RWPE2 (cell line): ENCODE measurements around the gene ZNF844.
"Not testable (repeated sequence)": the region's sequence is repeated elsewhere in the genome, so short reads cannot be mapped to it uniquely, and the experiment has no call there.

Source experiments
- ATAC-seq: fragments of 200-7000 bp; cut with Tn5 transposase; 3 replicates; pipeline ENCODE4 v1.9.1; 2021; ENCODE audit warnings: low read depth
- DNase-seq: peaks from one replicate; pipeline ENCODE4 v3.0.0-alpha.2; 2020; ENCODE audit warnings: low spot score
- H3K27ac ChIP-seq: fragments of 450-650 bp; 2 replicates; pipeline ENCODE4 v1.5.1; 2017; ENCODE audit warnings: mild to moderate bottlenecking; ENCODE audit not compliant: poor library complexity, severe bottlenecking
- H3K27me3 ChIP-seq: fragments of 250-450 bp; sonication (Bioruptor Pico); 2 replicates; pipeline ENCODE4 v1.5.1; 2021; ENCODE audit warnings: mild to moderate bottlenecking, moderate library complexity; ENCODE audit not compliant: insufficient read depth, poor library complexity, severe bottlenecking
- H3K36me3 ChIP-seq: fragments of 250-450 bp; sonication (Bioruptor Pico); 2 replicates; pipeline ENCODE4 v1.5.1; 2020; ENCODE audit warnings: low read depth, mild to moderate bottlenecking, moderate library complexity
- H3K4me1 ChIP-seq: fragments of 250-450 bp; sonication (Bioruptor Pico); 2 replicates; pipeline ENCODE4 v1.5.1; 2021; ENCODE audit warnings: mild to moderate bottlenecking, moderate library complexity; ENCODE audit not compliant: insufficient read depth, poor library complexity, severe bottlenecking
- H3K4me3 ChIP-seq: fragments of 250-450 bp; sonication (Bioruptor Pico); 2 replicates; pipeline ENCODE4 v1.5.1; 2021; ENCODE audit warnings: mild to moderate bottlenecking, moderate library complexity; ENCODE audit not compliant: severe bottlenecking
- H3K9me3 ChIP-seq: fragments of 250-450 bp; sonication (Bioruptor Pico); 2 replicates; pipeline ENCODE4 v1.5.1; 2021; ENCODE audit warnings: mild to moderate bottlenecking, moderate library complexity; ENCODE audit not compliant: severe bottlenecking
- TF ChIP-seq, protein P1 (sequence below): fragments of 450-650 bp; IDR thresholded peaks from one replicate; pipeline ENCODE4 v1.5.1; 2017; ENCODE audit warnings: mild to moderate bottlenecking, moderate library complexity; ENCODE audit not compliant: poor library complexity, severe bottlenecking

ZNF844 gene

DNA sequence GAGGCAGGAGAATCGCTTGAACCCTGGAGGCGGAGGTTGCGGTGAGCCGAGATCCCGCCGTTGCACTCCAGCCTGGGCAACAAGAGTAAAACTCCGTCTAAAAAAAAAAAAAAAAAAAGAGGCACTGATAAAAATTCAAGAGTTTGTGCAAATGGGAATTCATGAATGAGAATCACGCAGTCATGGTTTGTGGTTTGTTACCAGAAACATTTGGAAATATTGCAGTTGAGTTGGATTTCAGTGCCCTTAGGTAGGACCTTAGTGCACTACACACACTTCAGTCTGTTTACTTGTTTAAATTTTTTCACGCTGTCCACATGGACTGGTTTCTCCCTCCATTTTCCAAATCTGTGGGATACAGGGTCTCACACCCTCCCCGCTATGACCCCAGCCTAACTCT is 28.4 kb downstream of the ZNF844 start:
- H3K27me3 ChIP-seq, result no peaks in the 10 kb centered on the region
- peaks cover 1% of the 10 kb centered on the region for H3K4me1 ChIP-seq
- ATAC-seq, result no peak
- TF ChIP-seq, protein P1, sequence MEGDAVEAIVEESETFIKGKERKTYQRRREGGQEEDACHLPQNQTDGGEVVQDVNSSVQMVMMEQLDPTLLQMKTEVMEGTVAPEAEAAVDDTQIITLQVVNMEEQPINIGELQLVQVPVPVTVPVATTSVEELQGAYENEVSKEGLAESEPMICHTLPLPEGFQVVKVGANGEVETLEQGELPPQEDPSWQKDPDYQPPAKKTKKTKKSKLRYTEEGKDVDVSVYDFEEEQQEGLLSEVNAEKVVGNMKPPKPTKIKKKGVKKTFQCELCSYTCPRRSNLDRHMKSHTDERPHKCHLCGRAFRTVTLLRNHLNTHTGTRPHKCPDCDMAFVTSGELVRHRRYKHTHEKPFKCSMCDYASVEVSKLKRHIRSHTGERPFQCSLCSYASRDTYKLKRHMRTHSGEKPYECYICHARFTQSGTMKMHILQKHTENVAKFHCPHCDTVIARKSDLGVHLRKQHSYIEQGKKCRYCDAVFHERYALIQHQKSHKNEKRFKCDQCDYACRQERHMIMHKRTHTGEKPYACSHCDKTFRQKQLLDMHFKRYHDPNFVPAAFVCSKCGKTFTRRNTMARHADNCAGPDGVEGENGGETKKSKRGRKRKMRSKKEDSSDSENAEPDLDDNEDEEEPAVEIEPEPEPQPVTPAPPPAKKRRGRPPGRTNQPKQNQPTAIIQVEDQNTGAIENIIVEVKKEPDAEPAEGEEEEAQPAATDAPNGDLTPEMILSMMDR, result no peak
- no peaks in the 10 kb centered on the region for H3K36me3 ChIP-seq
- H3K9me3 ChIP-seq, result no peaks in the 10 kb centered on the region
- no peak for DNase-seq
- H3K27ac ChIP-seq, result no peak overlapping the region
- peak overlapping the region; percentile 37 for H3K4me3 ChIP-seq

DNA sequence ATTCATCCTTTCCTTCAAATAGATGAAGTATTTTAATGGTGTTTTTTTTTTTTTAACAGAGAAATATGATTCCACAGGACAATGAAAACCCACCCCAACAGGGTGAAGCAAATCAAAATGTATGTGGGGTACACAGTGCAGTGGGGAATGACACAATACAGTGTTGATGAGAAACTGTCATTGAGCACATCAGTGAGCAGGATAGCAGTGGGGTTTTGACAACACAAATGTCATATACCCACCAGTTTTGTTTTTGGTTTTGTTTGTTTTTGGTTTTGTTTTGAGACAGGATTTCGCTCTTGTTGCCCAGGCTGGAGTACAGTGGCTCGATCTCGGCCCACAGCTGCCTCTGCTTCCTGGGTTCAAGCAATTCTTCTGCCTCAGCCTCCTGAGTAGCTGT is 29.2 kb downstream of the ZNF844 start:
- no peak for DNase-seq
- H3K9me3 ChIP-seq, result no peaks in the 10 kb centered on the region
- TF ChIP-seq, protein P1, result no peak
- no peak overlapping the region for H3K27ac ChIP-seq
- no peak for ATAC-seq
- H3K36me3 ChIP-seq, result no peaks in the 10 kb centered on the region
- no peak overlapping the region for H3K4me3 ChIP-seq
- peaks cover 5% of the 10 kb centered on the region for H3K4me1 ChIP-seq
- H3K27me3 ChIP-seq, result no peaks in the 10 kb centered on the region

- DNase-seq (no peak), ATAC-seq (peak; percentile 48; the same call in 2 of the 3 replicates)
- H3K4me3 ChIP-seq, result no peak overlapping the region
- no peaks in the 10 kb centered on the region for H3K36me3 ChIP-seq
- no peaks in the 10 kb centered on the region for H3K9me3 ChIP-seq
- H3K27me3 ChIP-seq, result no peaks in the 10 kb centered on the region
- peaks cover 5% of the 10 kb centered on the region for H3K4me1 ChIP-seq
- TF ChIP-seq, protein P1, result no peak
- H3K27ac ChIP-seq, result no peak overlapping the region
These were observed 30.7 kb downstream of the ZNF844 start for GRCh38 chr19:12095111-12095790.

- no peaks in the 10 kb centered on the region for H3K9me3 ChIP-seq
- H3K36me3 ChIP-seq, result no peaks in the 10 kb centered on the region
- TF ChIP-seq, protein P1, result no peak
- no peaks in the 10 kb centered on the region for H3K27me3 ChIP-seq
- no peak overlapping the region for H3K4me3 ChIP-seq
- H3K27ac ChIP-seq, result no peak overlapping the region
- peaks cover 5% of the 10 kb centered on the region for H3K4me1 ChIP-seq
- ATAC-seq (peak; percentile 10; the same call in 1 of the 3 replicates), DNase-seq (no peak)
These were observed 33.5 kb downstream of the ZNF844 start for GRCh38 chr19:12098040-12098439.

- H3K36me3 ChIP-seq, H3K4me3 ChIP-seq, H3K27me3 ChIP-seq, H3K4me1 ChIP-seq, DNase-seq, ATAC-seq, H3K9me3 ChIP-seq, H3K27ac ChIP-seq: not testable (repeated sequence)
These were observed 39.4 kb downstream of the ZNF844 start for GRCh38 chr19:12103909-12104308.
